ENCODE results near the gene FLCN. TPM values are rescaled to one million over a fixed set of nuclear protein-coding genes. Genes with fewer than 3 reads are reported as not detected.
"Not testable (repeated sequence)": the region's sequence is repeated elsewhere in the genome, so short reads cannot be mapped to it uniquely, and the experiment has no call there.

Gene FLCN, protein sequence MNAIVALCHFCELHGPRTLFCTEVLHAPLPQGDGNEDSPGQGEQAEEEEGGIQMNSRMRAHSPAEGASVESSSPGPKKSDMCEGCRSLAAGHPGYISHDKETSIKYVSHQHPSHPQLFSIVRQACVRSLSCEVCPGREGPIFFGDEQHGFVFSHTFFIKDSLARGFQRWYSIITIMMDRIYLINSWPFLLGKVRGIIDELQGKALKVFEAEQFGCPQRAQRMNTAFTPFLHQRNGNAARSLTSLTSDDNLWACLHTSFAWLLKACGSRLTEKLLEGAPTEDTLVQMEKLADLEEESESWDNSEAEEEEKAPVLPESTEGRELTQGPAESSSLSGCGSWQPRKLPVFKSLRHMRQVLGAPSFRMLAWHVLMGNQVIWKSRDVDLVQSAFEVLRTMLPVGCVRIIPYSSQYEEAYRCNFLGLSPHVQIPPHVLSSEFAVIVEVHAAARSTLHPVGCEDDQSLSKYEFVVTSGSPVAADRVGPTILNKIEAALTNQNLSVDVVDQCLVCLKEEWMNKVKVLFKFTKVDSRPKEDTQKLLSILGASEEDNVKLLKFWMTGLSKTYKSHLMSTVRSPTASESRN
- total RNA-seq (2014; rRNA removed; shearing (Covaris generic)), result 9.4 and 11.3 TPM in 2 replicates

DNA sequence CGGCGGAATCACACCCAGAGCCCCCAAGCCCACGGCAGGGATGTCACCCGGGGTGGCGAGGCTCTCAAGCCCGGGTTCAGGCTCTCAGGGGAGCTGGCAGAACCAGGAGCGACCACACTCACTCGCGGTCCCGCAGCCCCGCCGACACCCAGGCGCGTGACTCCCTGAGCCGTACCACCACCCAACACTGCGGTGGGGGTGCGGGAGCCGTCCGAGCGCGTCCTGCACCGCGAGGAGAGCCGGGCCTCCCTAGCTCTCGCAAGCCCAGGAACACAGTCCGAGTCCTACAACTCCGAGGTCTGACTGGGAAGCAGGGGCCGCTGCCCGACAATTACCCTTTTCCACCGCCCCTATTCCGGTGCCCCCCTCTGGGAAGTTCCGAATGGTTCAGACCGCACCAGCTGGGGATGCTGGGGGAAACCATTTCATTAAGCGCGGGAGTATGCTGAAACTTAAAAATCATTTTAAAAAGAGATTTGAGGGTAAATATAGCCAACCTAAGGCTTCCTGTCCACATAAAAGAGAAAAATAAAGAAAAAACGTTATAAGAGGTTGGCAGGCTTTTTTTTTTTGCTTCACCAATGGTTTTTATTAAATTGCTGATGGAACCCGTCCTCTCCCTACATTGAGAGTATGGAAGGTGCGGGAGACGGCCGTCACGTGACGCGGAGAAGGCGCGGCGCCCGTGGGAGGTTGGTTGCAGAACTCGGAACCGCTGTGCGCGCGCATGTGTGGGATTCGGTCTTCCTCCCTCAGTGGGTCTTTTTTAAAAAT is at the start of gene FLCN:
TSS of gene FLCN (minus strand) at position 143 of the 774 bp plus-strand sequence. CDS start 9,031 bp downstream, outside the sequence.
- peak; percentile 84 for DNase-seq (ENCODE audit: low read depth)

DNA sequence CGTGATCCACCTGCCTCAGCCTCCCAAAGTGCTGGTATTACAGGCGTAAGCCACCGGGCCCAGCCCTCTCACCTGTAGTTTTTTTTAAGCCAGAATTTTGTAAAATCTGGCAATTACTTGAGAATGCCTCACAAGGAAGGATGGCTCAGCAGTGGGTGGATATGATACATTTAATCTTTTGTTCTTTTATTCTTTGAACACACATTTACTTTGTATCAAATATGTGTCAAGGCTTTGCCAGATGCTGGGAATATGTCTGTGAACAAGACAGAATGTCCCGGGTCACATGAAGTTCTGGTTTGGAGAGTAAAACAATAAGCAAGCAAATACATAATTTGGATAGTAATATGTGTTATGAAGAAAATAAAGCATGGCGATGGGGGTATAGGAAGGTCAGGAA is 49.0 kb upstream of the FLCN start:
- no peak for DNase-seq (ENCODE audit: low read depth)

DNA sequence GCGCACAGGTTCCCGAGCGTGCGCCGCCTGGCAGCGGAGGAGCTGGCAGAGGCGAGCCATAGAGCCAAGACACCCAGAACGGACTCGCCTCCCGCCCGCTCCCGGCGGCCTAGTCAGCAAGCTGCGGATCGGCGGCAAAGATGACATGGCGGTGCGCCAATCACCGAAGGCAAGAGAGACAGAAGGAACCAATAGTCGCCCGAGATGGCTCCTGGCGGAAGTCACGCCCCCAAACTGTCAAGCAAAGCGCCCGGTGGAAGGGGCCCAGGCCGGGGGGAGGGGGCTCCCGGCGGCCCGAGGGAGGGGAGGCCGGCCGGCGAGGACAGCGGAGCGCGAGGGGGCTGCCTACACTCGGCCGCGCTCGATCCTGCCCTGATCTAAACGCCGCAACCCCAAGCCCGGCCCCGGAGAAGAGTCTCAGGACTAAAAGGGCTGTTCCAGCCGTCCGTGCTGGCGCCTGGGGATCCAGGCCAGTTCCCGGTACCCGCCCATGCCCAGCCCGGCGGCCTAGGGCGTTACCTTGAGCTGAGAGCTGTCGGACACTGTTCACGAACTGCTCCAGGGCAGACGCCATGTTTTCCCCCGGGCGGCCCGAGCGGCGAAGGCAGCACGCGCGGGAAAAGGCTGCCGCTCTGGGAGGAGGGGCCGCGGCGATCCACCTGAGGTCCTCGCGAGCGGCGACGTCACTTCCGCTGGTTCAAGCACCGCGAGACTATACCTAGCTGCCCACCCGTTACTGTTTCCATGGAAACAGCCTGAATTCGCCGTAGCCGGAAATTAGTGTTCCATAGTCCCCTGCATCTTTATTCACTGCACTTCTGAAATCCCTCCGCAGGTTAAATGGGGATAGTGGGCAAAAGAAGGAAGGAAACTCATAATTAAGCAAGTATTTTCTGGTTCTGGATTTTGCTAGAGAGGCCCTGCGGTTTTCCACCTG is 43.9 kb upstream of the FLCN start, which contains the start of gene COPS3:
TSS of gene COPS3 (minus strand) at position 634 of the 937 bp plus-strand sequence. CDS start at position 574, 60 bp downstream.
- peak; percentile 94 for DNase-seq (ENCODE audit: low read depth)

DNA sequence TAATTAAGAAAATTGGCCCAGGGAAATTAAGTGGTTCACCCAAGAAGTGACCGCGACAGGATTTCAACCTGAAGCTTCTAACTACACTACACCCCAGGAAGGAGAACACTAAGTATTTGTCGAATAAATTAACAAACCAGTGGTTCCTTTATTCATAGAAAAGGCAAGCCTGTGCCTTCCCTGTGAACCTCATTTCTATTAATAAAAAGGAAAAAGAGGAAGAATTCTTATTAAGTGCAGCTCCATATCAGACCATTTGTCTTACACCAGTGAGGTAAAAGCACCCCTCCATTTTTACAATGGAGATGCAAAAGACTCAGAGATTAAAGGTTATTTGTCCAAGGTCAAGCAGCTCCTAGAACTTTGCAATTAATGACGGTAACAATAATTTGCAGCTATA is 42.3 kb upstream of the FLCN start:
- no peak for DNase-seq (ENCODE audit: low read depth)

DNA sequence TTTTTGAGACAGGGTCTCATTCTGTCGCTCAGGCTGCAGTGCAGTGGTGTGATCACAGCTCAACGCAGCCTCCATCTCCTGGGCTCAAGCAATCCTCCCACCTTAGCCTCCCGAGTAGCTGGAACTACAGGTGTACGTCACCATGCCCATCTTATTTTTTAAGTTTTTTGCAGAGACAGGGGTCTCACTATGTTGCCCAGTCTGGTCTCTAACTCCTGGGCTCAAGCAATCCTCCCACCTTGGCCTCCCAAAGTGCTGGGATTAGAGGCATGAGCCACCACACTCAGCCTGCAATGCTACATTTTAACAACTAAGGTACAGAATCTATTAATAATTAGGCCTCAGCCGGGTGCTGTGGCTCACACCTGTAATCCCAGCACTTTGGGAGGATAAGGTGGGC is 40.5 kb upstream of the FLCN start:
- DNase-seq (ENCODE audit: low read depth), result not testable (repeated sequence)

DNA sequence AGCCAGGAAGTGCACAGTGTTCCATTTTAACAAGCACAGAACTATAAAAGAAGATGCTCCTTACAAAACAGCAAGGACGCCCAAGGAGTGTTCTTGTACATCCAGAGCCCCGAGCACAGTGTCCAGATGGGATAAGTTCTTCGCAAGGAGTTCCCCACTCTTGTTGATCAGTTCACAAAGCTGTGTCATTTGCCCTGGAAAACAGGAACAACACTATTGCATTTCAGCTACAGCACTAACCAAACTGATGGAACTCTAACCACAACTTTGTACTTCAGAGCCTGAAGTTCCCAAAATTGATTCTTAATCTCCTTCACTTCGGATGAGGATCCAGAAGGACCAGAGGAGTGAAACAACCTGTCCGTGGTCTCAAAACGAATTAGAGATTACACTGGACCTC is 39.0 kb upstream of the FLCN start:
- no peak for DNase-seq (ENCODE audit: low read depth)

DNA sequence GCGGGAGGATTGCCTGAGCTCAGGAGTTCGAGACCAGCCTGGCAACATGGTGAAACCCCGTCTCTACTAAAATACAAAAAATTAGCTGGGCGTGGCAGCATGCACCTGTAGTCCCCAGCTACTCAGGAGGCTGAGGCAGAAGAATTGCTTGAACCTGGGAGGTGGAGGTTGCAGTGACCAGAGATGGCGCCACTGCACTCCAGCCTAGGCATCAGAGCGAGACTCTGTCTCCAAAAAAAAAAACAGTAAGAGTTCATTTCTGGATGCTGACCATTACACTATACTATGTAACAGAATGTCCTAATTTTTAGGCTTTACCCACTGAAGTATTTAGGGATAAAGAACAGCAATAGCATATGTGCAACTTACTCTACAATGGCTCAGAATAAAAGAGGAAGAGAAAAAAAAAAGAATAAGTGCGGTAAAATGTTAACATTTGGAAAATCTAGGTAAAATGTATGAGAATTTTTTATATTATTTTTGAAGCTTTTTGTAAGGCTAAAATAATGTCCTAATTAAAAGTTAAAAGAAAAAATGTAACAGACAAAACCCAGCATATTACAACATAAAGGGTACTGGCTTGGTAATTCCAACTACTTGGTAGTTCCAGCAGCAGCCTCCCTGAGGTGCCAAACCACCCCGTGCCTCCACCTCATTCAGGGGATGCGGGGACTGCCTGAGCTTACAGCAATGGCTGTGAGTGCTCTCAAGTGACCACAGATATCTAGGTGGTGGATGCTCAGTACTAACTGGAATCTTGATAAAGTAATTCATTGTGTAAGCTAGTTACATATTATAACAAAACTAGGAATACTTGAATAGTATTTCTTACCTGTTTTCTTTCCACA is 33.2 kb upstream of the FLCN start:
- no peak for DNase-seq (ENCODE audit: low read depth)

DNA sequence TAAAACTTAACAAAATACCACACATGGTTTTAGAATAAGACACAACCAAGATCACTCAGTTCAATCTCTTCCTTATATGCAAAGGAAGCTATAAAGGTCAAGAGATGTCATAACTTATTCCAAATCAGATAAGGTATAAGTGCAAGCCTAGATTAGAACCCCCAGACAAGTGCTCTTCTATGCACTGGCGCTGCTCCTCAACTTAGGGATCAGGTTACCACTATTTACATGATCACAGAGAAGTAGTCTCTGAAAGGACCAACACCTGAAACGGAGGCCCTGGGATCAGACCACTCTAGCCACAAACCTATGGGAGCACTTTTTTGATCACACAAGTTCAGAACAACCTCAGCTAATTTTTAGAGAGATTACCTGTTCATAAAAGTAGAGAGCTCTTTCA is 27.5 kb upstream of the FLCN start:
- DNase-seq (ENCODE audit: low read depth), result no peak

DNA sequence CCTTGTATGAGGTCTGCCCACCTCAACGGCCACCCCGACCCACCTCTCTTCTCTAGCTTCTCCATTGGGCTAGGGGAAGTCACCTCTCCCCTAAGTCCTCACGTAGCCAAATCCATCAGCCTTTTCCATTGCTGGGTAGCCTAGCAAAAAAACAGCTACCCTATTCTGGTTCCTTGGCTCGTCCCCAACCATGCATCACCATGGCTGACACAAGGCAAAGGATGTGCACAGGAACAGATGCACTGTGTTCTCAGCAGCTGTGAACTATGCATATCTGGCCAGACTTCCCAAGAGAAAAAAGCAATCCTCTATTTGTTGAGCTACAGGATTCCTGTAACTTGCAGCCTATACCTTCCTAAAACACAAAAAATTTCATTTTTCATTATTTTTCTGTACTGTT is 22.0 kb upstream of the FLCN start:
- DNase-seq (ENCODE audit: low read depth), result no peak

DNA sequence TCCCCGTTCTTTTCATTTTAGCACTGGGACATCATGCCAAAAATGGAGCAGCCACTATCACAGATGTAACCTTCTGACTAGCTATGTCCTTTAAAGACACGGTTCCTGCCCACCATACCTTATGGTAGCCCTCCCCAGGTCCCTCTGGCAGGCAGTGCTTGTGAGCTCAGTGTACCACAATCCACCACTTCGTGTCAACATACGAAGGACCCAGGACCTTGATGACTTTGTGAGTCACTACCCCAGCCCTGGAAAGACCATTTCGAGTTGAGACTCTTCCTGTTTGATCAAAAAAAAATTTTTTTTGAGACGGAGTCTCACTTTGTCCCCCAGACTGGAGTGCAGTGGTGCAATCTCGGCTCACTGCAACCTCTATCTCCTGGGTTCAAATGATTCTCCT is 21.0 kb upstream of the FLCN start:
- DNase-seq (ENCODE audit: low read depth), result no peak

DNA sequence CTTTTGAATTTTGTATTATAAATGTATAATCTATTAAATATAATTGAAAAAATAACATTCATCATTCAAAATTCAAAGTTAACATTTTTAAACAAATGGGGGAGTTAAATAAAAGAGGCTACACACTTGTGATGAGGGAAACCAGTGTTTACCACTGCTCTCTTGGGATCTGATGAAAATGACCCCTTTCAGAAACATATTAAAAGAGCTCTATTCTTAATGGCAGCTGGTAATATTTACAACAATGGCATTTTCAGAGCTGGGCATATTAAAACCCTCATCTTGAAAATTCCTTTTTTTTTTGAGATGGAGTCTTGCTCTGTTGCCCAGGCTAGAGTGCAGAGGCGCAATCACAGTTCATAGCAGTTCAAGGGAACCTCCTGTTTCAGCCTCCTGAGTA is 19.3 kb upstream of the FLCN start:
- no peak for DNase-seq (ENCODE audit: low read depth)

DNA sequence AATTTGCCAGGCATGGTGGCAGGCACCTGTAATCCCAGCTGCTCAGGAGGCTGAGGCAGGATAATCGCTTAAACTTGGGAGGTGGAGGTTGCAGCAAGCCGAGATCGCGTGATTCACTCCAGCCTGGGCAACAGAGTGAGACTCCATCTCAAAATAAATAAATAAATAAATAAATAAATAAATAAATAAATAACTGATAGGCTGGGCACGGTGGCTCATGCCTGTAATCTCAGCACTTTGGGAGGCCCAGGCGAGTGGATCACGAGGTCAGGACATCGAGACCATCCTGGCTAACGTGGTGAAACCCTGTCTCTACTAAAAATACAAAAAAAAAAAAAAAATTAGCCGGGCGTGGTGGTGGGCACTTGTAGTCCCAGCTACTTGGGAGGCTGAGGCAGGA is 18.7 kb upstream of the FLCN start:
- not testable (repeated sequence) for DNase-seq (ENCODE audit: low read depth)

DNA sequence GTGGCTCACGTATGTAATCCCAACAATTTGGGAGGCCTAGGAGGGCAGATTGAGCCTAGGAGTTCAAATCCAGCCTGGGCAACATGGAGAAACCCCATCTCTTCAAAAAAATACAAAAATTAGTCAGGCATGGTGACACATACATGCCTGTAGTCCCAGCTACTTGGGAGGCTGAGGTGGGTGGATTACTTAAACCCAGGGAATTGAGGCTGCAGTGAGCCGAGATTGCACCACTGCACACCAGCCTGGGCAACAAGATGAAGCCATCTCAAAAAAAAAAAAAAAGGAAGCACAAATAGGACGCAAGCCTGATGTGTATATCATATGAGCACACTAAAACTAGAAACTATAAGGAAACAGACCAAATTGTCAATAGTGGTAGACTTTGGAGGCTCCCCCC is 17.1 kb upstream of the FLCN start:
- no peak for DNase-seq (ENCODE audit: low read depth)

DNA sequence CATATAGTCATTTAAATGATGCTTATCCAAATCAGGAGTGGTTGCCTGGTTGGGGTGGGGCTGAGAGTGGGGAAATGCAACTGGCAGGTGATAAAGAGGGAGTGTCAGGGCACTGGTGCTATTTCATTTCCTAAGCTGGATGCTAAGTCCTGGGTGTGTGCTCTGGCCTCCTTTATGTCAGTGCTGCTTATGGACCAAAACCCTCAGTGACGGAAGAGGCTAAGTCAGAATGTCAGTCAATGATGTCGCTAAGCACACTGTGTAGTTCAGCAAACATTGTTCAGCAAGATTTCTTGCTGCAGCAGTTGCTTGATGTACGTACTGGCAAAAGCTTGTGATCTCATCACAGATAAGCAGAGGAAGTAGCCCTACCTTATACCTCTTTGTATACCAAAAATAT is 16.4 kb upstream of the FLCN start:
- DNase-seq (ENCODE audit: low read depth), result no peak

DNA sequence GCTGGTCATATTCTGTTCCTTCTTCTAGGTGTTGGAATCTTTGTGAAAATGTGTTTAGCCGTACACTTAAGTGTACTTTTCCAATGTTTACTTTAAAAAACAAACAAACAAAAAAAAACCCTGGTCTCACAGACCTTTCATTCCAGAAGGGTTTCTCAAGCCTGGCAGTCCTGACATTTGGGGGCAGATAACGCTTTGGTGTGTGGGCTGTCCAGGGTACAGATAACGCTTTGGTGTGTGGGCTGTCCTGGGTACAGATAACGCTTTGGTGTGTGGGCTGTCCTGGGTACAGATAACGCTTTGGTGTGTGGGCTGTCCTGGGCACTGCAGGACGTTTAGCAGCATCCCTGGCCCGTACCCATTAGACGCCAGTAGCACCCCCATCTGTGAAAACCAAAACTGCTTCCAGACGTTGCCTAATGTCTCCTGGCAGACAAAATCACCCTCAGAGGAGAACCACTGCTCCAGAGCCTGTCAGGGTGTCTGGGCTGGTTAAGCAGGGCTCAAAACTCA is 15.2 kb upstream of the FLCN start:
- DNase-seq (ENCODE audit: low read depth), result no peak

DNA sequence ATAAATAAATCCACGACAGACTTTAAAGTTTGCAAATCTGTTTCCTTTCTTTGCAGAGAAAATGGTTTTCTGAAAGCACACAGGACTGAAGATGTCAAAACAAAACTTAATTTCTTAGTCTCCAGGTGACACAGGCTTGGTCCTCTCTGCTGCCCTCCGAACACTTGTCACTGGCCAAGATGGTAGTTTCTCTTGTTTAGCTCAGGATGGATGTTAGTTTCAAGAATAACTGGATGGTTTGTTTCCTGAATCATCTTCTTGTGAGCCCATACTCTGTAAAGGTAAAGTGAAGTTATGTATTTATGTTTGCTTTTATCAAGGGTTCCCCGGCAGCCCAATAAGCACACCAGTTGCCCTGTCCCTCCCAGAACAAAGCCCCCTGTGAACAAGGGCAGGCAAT is 9.9 kb upstream of the FLCN start:
- no peak for DNase-seq (ENCODE audit: low read depth)

DNA sequence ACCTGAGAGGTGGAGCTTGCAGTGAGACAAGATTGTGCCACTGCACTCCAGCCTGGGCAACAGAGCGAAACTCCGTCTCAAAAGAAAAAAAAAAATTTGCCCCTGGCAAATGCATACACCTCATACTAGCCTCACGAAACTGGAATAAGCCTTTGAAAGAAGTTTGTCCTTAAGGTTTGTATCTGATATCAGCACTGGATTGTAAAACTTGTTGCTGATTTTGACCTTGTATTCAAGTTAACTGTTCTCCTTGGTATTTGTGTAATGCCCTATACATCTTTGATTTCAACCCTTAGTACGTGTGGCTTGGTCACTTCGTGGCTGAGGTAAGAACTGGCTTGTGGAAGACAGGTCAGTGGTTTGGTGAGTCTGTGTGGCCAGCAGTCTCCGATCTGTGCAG is 6.2 kb upstream of the FLCN start:
- DNase-seq (ENCODE audit: low read depth), result no peak

DNA sequence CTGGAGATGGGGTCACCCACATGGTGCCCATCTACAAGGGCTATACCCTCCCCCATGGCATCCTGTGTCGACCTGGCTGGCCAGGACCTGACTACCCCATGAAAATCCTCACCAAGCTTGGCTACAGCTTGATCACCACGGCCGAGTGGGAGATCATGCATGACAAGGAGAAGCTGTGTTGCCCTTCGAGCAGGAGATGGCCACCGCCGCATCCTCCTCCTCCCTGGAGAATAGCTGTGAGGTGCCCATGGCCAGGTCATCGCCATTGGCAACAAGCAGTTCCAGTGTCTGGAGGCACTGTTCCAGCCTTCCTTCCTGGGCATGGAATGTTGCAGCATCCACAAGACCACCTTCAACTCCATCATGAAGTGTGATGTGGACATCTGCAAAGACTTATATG is 5.3 kb upstream of the FLCN start:
- DNase-seq (ENCODE audit: low read depth), result no peak

DNA sequence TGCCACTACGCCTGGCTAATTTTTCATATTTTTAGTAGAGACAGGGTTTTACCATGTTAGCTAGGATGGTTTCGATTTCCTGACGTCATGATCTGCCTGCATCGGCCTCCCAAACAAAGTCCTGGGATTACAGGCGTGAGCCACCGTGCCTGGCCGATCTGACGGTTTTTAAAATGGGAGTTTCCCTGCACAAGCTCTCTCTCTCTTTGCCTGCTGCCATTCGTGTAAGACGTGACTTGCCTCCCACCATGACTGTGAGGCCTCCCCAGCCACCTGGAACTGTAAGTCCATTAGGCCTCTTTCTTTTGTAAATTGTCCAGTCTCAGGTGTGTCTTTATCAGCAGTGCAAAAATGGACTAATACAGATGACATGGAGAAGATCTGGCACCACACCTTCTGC is 4.7 kb upstream of the FLCN start:
- no peak for DNase-seq (ENCODE audit: low read depth)

DNA sequence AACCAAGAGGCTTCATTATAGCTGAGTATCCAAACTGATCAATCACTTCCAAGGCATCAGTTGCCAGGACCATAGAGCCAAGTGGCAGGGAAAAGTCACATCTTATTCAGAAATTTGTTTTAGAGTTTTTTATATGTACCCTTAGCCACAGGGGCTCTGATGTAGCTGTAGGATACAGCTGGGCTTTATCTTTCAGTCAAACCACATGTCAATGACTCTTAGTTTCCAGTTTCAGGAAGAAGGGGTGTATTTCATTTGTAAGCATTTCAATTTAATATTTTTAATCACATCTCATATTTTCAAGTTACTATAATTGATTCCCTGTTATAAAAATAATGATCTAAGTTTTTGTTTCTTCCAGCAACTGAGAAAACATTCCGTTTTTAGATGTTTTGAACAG is 2.9 kb upstream of the FLCN start:
- DNase-seq (ENCODE audit: low read depth), result no peak
